Stimulated activated CD8-positive, alpha-beta memory T cell treated with anti-CD3 and anti-CD28 coated beads, Interleukin-12 subunit alpha, Interleukin-12 subunit beta, amount 100 ng/mL, for 24 hours (primary cell): ENCODE measurements around the gene ADD1.

Source experiments
- DNase-seq: peaks from one replicate; pipeline ENCODE4 v3.0.0-alpha.2; 2020; ENCODE audit errors: extremely low read depth

The ADD1 gene

DNA sequence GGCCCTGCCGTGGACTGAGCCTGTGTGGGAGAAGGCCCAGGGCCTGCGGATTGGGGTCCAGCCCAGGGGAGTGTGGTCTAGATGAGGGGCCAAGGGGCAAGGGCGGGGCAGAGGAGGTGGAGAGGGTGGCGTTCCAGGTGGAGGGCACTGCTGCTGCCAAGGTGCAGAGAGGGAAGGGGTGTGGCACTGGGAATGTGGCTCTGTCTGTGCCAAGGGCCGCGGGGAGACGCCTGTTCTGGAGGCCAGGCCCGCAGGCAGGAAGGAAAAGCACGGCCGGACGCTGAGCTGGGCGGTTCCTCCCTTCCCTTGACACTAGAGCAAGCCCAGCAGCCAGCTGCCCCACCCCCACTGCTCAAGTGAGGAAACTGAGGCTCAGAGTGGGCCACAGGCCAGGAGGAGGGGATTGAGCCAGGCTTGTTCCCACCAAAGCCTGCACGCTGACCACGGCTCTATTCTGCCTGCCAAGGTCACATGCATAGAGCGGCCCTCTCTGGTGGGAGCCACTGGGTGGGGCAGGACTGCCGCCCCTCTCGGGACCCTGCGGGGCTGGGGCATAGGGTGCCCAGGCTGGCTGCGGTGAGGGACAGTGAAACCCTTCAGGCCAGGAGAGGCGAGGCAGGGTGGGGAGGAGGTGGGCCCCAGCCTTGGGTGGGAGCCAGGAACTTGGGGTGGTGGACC is 37.8 kb upstream of the ADD1 start:
- no peak for DNase-seq

DNA sequence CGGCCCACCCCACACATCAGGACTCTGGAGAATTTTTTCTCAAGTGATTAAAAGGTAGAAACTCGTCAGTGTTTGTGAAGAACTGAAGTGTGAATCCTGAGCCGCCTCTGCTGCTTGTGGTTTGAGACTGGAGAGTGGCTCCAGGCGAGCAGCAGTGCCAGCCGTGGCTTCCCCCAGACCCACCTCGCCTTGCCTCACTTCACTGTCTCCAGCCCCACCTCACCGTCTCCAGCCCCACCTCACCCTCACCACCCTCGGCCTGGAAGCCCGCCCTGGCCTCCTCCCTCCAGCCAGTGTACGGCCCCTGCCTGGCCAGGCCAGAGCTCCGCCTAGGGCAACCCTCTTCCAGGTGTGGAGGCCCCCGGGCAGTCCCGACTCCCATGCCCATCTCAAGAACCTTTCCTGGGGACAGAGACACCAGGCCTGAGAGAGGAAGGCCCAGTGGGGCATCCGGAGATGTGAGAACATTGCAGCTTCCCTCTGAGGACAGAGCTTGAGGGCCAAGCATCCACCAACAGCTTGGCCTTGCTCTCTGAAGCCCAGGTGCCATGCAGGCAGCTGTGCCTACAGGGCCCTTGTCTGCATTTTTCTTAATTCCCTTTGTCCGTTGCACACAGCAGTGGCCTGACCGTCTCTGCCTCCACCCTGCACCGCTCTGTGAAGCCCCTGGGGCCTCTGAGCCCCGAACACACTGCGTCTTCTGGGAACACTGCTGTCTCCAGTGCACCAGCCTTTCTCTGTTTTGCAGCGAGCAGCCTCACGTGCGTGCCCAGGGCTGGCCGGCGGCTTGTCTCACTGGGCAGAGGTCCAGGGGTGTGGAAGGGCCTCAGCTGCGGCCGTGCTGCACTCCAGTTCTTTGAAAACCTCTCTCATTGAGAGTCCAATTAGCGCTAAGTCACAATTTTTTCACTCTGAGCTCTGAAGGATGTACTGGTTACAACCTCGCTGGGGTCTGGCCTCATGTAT is 37.0 kb upstream of the ADD1 start:
- no peak for DNase-seq

DNA sequence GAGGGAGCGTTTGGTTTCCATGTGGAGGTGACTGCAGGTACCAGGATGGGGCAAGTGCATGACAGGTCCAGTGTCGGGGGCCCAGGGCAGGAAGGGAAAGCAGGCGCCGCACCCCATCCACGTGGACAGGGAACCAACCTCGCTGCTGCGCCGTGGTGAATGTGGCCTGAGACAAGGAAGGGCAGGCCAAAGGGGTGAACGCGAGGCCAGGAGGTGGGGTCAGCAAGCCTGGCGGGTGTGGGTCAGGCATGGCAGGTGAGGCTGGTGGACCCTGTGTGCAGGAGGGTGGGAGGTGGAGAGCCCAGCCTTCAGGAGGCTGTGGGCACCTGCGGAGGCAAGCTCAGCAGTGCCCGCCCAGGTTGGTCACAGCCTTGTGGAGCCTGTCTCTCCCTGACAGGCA is 36.1 kb upstream of the ADD1 start:
- DNase-seq: no peak

DNA sequence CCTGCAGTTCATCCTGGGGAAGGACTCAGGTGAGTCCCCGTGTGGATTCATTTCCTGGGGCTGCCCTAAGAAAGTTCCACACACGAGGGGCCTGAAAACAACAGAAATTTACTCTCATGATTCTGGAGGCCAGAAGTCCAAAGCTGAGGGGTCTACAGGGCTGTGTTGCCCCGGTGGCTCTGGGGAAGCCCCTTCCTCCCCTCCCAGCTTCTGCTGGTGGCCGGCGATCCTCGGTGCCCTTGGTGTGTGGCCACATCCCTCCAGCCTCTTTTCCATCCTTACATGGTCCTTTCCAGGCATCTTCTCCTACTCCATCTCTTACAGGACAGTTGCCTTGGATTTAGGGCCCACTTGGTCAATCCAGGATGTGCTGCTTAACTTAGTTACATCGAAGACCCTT is 35.6 kb upstream of the ADD1 start:
- no peak for DNase-seq

DNA sequence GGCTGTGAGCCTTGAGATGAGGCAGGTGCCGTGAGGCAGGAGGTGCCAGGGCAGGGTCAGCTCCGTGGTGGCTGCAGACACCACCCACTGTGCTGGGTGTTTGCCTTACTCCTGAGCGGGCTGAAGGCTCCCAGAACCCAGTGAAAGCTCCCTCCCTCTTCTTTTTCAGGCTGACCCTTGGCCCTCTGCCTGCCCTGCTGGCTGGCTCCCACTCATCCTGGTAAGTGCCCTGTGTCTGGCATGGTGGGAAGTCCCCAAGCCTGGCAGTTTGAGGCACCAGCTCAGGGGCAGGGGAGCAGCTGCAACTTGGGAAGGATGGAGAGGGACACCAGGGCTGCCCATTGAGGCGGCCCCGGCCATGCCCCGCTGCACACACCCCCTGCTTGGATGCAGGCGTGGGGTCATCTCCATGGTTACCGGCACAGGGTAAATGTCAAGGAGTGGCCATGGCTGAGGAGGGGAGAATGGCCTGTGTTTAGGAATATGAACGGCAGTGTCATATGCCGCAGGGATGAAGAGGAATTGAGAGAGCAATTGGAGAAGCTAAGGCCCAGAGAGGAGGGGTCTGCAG is 33.9 kb upstream of the ADD1 start:
- no peak for DNase-seq

DNA sequence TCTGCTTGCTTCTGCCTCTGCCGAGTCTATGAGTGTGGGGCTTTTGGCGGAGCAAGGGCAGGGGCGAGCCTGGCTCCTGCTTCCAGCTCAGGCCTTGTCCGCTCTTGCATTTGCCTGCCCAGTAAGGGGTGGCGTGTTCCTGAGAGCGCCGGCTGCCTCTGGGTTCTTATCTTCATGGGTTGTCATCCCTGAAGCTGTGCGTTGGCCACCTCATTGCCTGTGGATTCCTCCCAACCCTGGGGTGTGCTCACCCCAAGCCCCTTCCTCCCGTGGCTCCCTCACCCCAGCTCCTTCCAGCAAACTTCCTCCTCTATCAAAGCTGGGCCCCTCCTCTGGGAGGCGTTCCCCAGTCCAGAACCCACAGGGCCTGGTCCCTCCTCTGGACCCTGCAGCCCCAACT is 33.3 kb upstream of the ADD1 start:
- no peak for DNase-seq

DNA sequence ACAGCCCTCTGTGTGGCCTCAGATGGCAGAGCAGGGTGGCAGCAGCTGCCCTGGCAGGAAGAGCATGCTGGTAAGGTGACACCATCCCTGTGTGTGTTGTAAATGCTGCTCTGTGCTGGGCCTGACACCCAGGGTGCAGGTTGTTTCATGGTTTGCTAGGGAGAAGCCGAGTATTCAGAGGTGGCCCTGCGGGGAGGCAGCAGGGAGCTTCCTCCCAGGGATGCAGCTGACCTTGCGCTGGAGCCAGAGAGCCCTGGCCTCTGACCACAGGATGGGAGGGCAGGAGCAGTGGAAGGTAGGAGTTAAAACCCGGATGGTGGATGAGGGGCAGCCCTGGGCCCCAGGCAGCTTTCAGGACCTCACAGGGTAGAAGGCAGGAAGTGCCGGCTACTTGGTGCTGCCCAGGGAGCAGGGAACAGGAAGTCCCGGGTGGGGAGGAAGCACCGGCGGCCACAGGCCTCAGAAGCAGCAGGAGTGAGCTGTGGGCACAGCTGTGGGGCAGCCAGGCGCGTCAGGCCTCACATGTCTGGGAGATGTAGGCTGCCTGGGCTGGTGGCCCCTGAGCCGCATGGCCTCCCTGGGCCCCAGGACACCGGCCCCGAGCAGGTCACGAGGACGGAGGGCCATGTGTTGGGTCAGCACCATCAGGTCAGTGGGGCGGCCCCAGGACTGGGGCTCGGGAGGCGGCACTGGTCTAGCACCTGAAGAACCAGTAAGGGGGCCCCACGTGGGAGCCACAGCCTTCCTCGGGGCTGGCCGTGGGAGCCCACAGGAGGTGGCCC is 31.6 kb upstream of the ADD1 start:
- no peak for DNase-seq

DNA sequence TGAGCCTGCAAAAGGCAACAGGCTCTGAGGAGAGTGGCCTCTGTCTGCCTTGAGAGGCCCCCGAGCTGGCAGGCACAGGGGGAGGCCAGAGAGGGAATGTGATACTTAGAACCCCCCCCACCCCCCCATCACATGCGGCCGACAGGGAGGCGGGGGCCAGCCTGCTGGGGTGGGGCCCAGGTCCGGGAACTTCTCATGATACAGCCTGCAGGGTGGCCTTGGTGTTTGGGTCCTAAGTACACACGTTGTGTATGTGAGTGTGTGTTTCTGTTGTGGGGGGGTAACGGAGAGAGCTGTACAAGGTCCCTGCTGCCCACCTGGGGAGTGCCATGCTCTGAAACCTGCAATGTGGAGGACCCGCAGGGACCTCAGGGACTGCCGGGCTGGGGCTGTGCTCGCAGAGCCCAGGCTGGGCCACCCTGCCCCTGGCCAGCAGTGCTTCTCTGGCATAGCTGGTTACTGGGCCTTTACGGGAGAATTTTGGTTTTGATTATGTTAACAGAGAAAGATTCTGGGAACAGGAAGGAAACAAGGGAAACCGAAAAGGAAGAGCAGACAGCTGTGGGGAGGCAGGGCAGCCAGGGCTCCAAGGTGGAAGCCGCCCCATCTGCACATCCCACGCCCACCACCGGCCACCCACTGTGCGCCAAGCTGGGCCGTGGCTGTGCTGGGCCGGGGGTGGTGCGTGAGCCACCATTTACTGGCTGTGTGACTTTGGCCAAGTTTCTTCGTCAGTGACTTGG is 30.9 kb upstream of the ADD1 start:
- DNase-seq: no peak

DNA sequence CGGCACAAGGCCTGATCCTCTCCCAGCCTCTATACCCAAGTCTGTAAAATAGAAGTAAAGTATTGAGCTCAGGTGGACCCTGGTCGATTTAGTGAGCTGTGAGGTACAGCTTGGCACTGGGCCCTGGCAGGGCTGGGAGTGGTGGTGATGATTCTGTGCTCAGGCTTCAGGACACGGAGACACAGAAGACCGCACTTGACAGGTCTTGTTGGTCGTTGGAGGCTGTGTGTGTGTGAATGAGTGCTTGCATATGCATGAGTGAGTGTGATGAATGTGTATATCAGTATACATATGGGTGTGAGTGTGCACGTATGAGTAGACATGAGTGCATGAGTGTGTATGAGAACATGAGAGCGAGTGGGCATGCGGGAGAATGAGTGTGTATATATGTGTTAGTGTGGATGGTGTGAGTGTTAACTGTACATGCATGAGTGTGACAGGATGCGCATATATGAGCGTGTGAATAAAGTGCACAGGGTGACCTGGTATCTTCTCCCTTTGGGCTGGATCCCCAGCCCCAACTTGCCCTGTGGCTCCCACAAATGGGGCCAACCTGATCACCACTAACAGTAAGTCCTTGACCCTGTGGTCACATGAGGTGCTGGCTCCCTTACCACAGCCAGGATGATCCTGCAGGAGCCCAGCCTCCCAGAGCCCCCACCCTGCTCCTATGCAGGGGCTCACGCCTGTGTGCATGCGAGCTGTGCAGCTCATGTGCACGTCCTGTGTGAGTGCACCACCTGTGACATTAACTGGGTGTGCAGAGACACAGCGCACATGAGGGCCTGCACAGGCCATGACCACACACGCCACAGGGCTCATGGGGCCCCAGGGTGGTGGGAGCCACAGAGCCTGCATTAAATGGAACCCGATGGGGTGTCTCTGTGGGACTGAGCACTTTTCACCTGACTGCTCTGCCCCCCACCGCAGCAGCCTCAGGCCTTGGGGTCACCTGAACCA is 29.9 kb upstream of the ADD1 start:
- no peak for DNase-seq

DNA sequence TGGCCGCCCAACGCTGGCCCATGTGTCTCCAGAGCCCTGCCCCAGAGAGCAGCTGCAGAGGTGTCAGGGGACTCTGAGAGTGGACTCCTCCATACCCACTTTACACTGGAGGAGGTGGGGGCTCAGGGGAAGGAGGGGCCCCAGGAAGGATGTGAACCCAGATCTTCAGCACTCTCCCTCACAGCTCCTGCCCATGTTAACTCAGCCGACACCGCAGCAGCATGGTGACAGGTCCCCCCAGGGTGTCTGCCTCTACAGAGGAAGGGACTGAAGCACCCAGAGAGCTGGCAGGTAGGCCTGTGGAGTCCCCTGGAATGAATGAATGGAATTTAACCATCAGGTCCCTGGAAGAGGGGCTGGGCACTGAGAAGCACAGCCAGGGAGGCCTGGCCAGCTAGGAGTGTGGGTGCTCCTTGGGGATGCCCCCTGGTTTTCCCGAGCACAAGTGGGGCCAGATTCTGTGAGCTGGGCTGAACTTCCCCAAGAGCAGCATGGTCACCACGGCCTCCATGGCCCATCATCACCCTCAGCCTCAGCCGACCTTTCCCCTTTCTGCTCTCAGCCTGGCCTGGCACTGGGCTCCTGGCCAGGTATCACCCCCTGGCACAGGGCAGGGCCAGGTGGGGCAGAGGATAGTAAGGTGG is 28.9 kb upstream of the ADD1 start:
- DNase-seq: no peak

DNA sequence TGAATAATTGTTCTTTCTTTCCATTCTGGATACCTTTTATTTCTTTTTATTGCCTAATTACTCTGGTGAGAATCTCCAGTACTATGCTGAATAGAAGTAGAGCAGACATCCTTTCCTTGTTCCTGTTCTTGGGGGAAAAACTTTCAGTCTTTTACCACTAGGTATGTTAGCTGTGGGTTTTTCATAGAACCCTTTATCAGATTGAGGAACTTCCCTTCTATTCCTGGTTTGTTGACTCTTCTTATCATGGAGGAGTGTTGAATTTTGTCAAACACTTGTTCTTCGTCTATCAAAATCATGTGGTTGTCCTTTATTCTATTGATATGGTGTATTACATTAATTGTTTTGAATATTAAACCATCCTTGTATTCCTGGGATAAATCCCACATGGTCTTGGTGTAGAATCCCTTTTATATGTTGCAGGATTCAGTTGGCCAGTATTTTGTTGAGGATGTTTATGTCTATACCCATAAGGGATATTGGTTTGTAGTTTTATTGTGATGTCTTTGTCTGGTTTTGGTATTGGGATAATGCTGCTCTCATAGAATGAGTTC is 27.2 kb upstream of the ADD1 start:
- DNase-seq: no peak

DNA sequence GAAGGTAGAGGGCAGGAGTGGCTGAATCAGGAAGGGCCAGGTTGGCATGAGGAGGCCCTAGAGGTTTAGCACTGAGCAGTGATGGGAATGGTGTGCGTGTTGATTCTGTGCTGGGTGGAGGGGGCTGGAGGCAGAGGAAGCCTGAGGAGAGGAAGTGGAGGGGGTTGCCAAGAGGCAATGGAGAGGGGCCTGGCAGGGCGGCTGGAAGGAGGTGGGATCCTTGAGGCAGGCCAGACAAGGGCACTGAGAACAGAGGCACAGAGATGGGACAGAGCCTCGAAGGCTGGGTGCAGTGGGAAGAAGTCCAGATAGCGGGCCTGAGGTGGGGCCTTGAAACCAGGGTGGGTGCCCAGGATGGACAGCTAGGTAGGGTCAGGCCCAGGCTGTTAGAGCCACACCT is 26.5 kb upstream of the ADD1 start:
- no peak for DNase-seq

DNA sequence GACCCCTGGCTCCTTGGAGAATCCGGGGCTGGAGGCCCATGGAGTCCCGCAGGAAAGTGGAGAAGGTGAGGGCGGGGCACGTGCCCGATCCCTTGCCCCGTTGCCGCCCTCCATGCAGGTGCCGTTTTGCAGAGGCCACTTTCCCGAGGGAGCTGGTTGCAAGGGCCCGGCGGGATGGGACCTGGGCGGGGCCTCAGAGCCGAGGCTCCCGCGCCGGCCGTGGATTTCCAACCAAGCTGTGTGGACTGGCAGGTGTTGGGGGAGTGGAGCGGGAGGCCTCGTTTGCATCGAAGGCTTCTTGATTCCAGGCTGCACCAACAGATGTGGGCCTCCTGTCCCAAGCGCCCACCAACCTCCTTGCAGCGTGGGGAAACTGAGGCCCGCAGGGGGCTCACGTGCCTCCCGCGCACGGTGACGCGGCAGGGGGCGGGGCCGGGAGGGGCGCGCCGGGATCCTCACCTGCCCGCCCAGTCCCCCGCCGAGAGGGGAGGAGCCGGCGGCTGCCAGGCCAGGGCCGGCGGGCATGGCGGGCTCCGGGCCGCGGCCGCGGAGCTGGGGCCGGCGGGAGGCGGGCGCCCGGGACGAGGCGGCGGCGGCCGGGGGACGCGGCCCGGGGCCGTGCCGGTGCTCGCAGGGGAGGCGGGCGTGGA is 25.8 kb upstream of the ADD1 start:
- no peak for DNase-seq

DNA sequence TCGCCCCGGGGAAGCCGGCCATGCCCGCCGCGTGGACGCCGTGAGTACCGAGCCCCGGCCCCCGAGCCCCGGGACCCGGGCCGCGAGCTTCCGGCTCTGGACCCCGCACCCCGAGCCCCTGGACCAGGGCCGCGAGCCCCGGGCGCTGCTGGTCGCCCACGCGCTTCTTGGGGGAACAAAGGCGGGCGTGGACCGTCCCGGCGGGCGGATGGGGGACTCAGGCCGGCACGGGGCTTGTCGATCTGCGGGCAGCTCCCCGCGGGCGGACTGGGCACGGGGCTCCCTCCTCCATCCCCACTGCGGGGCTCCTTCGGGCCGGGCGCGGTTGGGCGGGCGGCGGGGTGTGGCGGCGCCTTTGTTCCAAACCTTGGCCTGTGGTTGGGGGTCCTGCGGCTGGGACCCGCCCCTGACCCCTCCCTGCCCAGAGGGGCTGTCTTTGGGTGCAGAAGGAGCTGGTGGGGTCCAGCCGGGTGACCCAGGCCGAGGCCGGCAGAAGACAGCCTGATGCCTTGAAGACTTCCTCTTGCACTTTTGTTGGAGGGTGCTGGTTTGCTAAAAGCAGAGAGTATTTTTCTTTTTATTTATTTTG is 25.2 kb upstream of the ADD1 start:
- DNase-seq: no peak

DNA sequence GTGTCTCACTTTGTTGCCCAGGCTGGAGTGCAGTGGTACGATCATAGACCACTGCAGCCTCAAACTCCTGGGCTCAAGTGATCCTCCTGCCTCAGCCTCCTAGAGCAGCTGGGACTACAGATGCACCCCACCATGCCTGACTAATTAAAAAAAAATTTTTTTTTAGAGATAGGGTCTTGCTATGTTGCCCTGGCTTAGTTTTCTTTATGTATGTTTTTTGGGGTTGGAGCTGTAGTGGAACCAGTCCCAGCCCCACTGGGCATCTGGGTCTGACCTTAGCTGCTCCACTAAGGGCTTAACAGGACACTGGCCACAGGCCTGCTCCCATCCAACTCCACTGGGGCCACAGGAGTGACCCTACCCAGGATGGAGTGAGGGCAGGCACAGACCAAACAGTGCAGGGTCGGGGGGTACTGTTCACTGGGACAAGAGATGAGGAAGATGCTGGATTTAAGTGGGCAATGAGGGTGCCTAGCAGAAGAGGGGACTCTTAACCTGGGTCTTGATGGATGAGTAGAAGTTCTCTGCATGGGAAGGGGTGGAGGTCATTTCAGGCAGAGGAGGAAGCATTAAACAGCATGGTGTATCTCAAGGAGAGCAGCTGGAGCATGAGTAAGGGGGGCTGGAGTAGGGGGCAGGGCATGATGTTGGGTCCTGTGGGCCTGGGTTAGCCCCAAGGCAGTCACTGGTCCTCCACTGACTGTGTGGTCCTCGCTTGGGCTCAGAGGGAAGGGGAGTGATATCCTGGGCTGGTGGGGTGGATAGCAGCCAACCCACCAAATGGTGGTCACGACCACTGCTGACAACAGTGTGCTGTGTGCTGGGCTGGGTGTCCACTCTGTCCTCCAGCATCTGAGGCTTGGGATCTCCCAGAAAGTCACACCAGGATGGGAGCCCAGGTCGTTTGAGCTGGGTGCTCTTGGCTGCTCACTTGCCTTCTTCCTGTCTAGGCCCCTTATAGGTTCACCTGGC is 24.1 kb upstream of the ADD1 start:
- DNase-seq: no peak

DNA sequence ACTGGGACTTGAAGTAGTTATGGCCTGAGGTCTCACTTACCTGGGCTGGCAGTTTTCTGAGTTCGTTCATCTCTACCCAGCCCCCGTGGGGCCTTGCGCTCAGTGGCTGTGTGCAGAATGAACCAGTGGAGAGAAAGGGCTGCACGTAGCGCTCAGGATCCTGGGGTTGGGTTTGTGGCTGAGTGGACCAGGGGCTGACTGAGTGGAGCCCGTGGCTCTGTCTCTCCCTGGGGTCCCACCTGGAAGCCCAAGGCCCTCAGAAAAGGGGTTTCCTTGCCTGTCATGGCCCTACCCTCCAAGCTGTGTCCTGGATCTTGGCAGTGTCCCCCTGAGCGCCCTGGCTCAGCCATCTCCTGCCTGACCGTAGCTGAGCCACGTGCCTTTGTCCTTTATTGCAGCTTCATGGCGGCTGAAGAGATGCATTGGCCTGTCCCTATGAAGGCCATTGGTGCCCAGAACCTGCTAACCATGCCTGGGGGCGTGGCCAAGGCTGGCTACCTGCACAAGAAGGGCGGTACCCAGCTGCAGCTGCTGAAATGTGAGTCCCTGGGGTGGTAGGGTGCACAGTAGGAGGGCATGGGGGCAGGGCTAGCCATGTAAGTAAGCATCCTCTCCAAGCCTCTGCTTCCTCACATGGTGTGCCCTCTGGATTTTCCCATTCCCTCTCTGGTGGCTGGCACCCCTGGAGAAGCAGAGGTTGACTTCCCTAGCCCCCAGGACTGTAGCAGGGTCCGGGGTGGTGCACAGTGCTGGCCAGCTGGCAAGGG is 23.2 kb upstream of the ADD1 start:
- DNase-seq: no peak
